HG03575 (cell line): Measurements from ENCODE around the gene ZNF441.

Experiments used
- ATAC-seq: cut with Tn5 transposase; IDR thresholded peaks from one replicate; pipeline ENCODE4 v1.9.1; 2021; ENCODE audit not compliant: unreplicated experiment, insufficient number of reproducible peaks, low FRiP score; ENCODE audit errors: extremely low read depth

Gene ZNF441

DNA sequence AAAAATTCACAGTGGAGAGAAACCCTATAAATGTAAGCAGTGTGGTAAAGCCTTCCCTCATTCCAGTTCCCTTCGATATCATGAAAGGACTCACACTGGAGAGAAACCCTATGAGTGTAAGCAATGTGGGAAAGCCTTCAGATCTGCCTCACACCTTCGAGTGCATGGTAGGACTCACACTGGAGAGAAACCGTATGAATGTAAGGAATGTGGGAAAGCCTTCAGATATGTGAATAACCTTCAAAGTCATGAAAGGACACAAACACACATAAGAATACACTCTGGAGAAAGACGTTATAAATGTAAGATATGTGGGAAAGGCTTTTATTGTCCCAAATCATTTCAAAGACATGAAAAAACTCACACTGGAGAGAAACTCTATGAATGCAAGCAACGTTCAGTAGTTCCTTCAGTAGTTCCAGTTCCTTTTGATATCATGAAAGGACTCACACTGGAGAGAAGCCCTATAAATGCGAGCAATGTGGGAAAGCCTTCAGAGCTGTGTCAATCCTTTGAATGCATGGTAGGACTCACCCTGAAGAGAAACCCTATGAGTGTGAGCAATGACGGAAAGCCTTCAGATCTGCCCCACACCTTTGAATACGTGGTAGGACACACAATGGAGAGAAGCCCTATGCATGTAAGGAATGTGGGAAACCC lies 65.6 kb downstream of the ZNF441 start:
- ATAC-seq: no peak

DNA sequence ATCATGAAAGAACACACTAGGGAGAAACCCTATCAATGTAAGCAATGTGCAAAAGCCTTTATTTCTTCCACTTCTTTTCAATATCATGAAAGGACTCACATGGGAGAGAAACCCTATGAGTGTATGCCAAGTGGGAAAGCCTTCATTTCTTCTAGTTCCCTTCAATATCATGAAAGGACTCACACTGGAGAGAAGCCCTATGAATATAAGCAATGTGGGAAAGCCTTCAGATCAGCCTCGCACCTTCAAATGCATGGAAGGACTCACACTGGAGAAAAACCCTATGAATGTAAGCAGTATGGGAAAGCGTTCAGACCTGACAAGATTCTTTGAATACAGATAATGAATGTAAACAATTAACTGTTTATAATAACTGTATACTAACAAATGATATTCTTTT lies 66.7 kb downstream of the ZNF441 start:
- no peak for ATAC-seq
